ENCODE measurements around the gene BNIPL. TPM values are rescaled to one million over a fixed set of nuclear protein-coding genes. Genes with fewer than 3 reads are reported as not detected.

The BNIPL gene
- total and polyA plus RNA-seq, 2 of the 13 experiments (the other 11 are each of a cell fraction or from before 2014, with no cell fraction given): 0.40 to 1.1 TPM

DNA sequence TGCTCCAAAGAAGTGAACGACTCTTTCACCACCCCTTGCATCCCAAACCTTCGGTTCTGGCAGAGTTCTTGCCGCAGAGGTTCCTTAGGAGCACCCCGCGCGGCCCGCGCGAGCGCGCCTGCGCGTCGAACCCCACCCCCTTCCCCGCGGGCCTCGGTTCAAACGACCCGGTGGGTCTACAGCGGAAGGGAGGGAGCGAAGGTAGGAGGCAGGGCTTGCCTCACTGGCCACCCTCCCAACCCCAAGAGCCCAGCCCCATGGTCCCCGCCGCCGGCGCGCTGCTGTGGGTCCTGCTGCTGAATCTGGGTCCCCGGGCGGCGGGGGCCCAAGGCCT, 11.2 kb downstream of the BNIPL start, which contains the start of gene C1orf56 (continued):
- TF ChIP-seq HBP1 (CRISPR knock-in tag; IDR thresholded peaks at IDR 0.05; ENCODE audit: low read depth) (no peak), GLI4 (CRISPR knock-in tag; IDR thresholded peaks at IDR 0.05; ENCODE audit: borderline replicate concordance) (no peak), KDM2A (CRISPR knock-in tag; IDR thresholded peaks at IDR 0.05; ENCODE audit: borderline replicate concordance, low read depth) (0 out of 2 replicates have a peak, but pooled peaks have one; percentile 14), SAP130 (CRISPR knock-in tag; IDR thresholded peaks at IDR 0.05; ENCODE audit: low read depth) (peak; percentile 80), MBD4 (IDR thresholded peaks at IDR 0.05; ENCODE audit: borderline replicate concordance, low read length) (no peak), CC2D1A (CRISPR knock-in tag; IDR thresholded peaks at IDR 0.05) (no peak), FOXO4 (CRISPR knock-in tag; conservative IDR thresholded peaks at IDR 0.05) (no peak), ZNF83 (CRISPR knock-in tag; IDR thresholded peaks at IDR 0.05; ENCODE audit: borderline replicate concordance) (no peak), ZBTB2 (CRISPR knock-in tag; IDR thresholded peaks at IDR 0.05; ENCODE audit: low read depth) (no peak), GATA4 (IDR thresholded peaks at IDR 0.05; ENCODE audit: borderline replicate concordance, low read depth) (0 out of 2 replicates have a peak, but pooled peaks have one; percentile 22), ZNF343 (CRISPR knock-in tag; IDR thresholded peaks at IDR 0.05) (no peak), ZNF136 (CRISPR knock-in tag; IDR thresholded peaks at IDR 0.05; ENCODE audit: low read depth) (no peak), ARNT (IDR thresholded peaks at IDR 0.05) (no peak), ZKSCAN1 (IDR thresholded peaks at IDR 0.05; ENCODE audit: low read length) (no peak), ZZZ3 (CRISPR knock-in tag; IDR thresholded peaks at IDR 0.05; ENCODE audit: borderline replicate concordance) (no peak), ZNF556 (CRISPR knock-in tag; IDR thresholded peaks at IDR 0.05; ENCODE audit: borderline replicate concordance) (no peak), NR0B2 (CRISPR knock-in tag; IDR thresholded peaks at IDR 0.05) (no peak), STAT5B (CRISPR knock-in tag; IDR thresholded peaks at IDR 0.05) (no peak)
- TF ChIP-seq, protein P1, sequence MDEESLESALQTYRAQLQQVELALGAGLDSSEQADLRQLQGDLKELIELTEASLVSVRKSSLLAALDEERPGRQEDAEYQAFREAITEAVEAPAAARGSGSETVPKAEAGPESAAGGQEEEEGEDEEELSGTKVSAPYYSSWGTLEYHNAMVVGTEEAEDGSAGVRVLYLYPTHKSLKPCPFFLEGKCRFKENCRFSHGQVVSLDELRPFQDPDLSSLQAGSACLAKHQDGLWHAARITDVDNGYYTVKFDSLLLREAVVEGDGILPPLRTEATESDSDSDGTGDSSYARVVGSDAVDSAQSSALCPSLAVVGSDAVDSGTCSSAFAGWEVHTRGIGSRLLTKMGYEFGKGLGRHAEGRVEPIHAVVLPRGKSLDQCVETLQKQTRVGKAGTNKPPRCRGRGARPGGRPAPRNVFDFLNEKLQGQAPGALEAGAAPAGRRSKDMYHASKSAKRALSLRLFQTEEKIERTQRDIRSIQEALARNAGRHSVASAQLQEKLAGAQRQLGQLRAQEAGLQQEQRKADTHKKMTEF (CRISPR knock-in tag; IDR thresholded peaks at IDR 0.05): 0 out of 2 replicates have a peak, but pooled peaks have one; percentile 63
- TF ChIP-seq, protein P2, sequence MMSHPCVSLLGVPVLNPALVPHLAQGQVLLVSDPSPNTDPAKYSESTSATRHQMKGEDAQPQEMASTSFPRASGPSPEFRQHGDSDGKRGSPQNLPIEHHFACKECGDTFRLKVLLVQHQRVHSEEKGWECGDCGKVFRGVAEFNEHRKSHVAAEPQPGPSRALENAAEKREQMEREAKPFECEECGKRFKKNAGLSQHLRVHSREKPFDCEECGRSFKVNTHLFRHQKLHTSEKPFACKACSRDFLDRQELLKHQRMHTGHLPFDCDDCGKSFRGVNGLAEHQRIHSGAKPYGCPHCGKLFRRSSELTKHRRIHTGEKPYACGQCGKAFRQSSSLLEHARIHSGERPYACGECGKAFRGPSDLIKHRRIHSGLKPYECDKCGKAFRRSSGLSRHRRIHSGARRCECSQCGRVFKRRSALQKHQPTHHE (CRISPR knock-in tag; IDR thresholded peaks at IDR 0.05; ENCODE audit: borderline replicate concordance): no peak
- TF ChIP-seq, protein P3, sequence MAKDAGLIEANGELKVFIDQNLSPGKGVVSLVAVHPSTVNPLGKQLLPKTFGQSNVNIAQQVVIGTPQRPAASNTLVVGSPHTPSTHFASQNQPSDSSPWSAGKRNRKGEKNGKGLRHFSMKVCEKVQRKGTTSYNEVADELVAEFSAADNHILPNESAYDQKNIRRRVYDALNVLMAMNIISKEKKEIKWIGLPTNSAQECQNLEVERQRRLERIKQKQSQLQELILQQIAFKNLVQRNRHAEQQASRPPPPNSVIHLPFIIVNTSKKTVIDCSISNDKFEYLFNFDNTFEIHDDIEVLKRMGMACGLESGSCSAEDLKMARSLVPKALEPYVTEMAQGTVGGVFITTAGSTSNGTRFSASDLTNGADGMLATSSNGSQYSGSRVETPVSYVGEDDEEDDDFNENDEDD (CRISPR knock-in tag; IDR thresholded peaks at IDR 0.05; ENCODE audit: borderline replicate concordance): peak; percentile 69; the same call in 1 of the 2 replicates
